Measurements from ENCODE around the gene FMN2. TPM values are rescaled to one million over a fixed set of nuclear protein-coding genes. Genes with fewer than 3 reads are reported as not detected.

Gene FMN2
- total RNA-seq, 1 donor from 2014 or later = not detected

DNA sequence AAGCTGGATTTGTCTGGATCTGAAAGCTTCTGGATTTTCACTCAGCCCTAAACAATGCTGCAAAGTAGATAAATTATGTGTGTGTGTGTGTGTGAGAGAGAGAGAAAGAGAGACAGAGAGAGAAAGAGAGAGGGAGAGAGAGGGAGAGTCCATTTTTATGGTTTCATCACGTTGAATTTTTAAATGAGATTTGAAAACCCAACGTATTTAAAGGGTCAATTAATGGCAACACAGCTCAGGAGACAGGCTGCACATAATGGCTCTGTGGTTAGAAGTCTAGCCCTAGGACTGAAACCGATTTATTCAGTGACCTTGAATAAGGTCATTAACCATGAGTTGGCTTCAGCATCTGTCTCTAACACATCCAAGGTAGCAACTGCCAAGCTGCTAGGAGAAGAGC lies 35.3 kb upstream of the FMN2 start:
- DNase-seq = no peak
- peaks cover 9% of the 10 kb centered on the region for H3K27me3 ChIP-seq (ENCODE audit: low read depth)
- H3K9me3 ChIP-seq (replicated peaks) = no peaks in the 10 kb centered on the region
- H3K27ac ChIP-seq (replicated peaks) = no peak overlapping the region
- H3K4me1 ChIP-seq = no peaks in the 10 kb centered on the region
- intact Hi-C loops (cut with micrococcal nuclease) = no loop called here
- TF ChIP-seq, protein P1, sequence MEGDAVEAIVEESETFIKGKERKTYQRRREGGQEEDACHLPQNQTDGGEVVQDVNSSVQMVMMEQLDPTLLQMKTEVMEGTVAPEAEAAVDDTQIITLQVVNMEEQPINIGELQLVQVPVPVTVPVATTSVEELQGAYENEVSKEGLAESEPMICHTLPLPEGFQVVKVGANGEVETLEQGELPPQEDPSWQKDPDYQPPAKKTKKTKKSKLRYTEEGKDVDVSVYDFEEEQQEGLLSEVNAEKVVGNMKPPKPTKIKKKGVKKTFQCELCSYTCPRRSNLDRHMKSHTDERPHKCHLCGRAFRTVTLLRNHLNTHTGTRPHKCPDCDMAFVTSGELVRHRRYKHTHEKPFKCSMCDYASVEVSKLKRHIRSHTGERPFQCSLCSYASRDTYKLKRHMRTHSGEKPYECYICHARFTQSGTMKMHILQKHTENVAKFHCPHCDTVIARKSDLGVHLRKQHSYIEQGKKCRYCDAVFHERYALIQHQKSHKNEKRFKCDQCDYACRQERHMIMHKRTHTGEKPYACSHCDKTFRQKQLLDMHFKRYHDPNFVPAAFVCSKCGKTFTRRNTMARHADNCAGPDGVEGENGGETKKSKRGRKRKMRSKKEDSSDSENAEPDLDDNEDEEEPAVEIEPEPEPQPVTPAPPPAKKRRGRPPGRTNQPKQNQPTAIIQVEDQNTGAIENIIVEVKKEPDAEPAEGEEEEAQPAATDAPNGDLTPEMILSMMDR (IDR thresholded peaks at IDR 0.05; ENCODE audit: borderline replicate concordance) = no peak
- no peak overlapping the region for H3K4me3 ChIP-seq
- H3K36me3 ChIP-seq = no peaks in the 10 kb centered on the region

DNA sequence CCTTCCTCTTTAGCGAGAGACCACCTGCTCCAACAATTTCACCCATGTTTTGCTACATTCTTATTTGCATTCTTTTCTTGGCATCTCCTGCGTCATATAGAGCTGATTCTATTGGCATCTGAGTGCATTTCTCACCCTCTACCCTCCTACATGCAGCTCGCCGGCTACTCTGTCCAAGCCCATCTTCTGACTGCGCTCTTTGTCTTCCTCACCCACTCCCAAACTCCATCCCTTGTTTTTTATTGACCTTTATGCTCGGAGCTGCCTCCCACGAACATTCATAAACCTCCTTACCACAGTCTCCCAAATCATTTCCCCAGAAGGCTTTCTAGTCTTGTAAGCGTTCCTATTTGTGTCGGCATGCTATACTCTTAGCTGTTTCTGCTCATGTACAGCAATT lies 33.6 kb upstream of the FMN2 start:
- Histone ChIP-seq H3K36me3 (no peaks in the 10 kb centered on the region), H3K4me1 (no peaks in the 10 kb centered on the region), H3K27me3 (ENCODE audit: low read depth) (peaks cover 9% of the 10 kb centered on the region), H3K9me3 (replicated peaks) (no peaks in the 10 kb centered on the region), H3K4me3 (no peak overlapping the region), H3K27ac (replicated peaks) (no peak overlapping the region)
- TF ChIP-seq, protein P1 (IDR thresholded peaks at IDR 0.05; ENCODE audit: borderline replicate concordance) = no peak
- intact Hi-C loops (cut with micrococcal nuclease) = no loop called here
- no peak for DNase-seq

DNA sequence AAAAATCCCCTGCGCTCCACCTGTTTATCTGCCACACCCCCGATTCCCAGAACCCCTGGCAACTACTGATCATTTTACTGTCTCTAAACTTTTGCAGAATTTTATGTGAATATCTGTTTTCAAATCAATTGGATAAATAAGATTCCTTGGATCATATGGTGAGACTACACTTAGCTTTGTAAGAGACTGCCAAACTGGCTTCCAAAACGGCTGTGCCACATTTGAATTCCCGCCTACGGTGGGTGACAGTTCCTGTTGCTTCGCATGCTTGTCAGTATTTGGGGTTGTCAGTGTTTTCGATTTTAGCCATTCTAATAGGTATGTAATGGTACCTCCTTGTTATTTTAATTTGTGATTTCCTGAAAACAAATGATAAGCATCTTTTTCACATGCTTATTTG lies 22.7 kb upstream of the FMN2 start:
- H3K36me3 ChIP-seq = no peaks in the 10 kb centered on the region
- no peaks in the 10 kb centered on the region for H3K4me1 ChIP-seq
- intact Hi-C loops (cut with micrococcal nuclease) = no loop called here
- no peaks in the 10 kb centered on the region for H3K9me3 ChIP-seq (replicated peaks)
- H3K4me3 ChIP-seq = no peak overlapping the region
- DNase-seq = no peak
- TF ChIP-seq, protein P1 (IDR thresholded peaks at IDR 0.05; ENCODE audit: borderline replicate concordance) = no peak
- no peak overlapping the region for H3K27ac ChIP-seq (replicated peaks)
- no peaks in the 10 kb centered on the region for H3K27me3 ChIP-seq (ENCODE audit: low read depth)

DNA sequence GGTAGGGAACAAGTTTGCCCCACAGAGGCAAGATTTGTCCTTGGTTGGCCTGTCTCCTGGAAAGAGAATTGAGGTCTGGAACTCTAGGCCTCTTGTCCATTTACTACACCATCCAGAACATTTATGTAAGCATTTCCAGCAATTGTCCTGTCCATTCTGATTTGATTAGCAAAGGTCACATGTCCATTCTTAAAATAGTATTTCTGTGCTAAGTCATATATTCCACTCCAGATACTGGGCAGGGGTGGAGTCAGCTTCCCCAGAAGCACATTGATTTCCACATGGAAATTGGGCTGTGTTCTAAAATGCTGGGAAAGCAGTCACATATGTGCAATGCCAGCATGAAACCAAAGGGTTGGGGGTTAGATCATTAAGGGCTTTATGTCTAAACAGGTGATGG lies 21.5 kb upstream of the FMN2 start:
- peak overlapping the region; percentile 28 for H3K27ac ChIP-seq (replicated peaks)

DNA sequence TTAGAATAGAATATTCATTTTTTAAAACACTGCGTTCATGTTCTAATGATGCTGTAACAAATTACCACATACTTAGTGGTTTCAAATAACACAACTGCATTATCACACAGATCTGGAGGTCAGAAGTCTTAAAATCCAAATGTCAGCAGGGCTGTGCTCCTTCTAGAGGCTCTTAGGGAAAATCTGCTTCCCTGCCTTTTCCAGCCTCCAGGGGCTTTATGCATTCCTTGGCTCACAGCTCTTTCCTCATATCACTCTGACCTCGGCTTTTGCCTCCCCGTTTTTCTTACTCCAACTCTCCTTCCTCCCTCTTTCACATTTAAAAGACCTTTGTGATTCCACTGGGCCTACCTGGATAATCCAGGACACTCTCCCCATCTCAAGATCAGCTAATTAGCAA lies 18.6 kb upstream of the FMN2 start:
- Histone ChIP-seq H3K36me3 (no peaks in the 10 kb centered on the region), H3K9me3 (replicated peaks) (no peaks in the 10 kb centered on the region), H3K4me1 (no peaks in the 10 kb centered on the region), H3K27me3 (ENCODE audit: low read depth) (no peaks in the 10 kb centered on the region), H3K27ac (replicated peaks) (no peak overlapping the region), H3K4me3 (no peak overlapping the region)
- TF ChIP-seq, protein P1 (IDR thresholded peaks at IDR 0.05; ENCODE audit: borderline replicate concordance) = no peak
- no peak for DNase-seq
- intact Hi-C loops (cut with micrococcal nuclease) = no loop called here

More for the DNA sequence above, 21.5 kb upstream of the FMN2 start:
- intact Hi-C loops (cut with micrococcal nuclease) = no loop called here
- TF ChIP-seq, protein P1 (IDR thresholded peaks at IDR 0.05; ENCODE audit: borderline replicate concordance) = no peak
- no peak overlapping the region for H3K4me3 ChIP-seq
- no peaks in the 10 kb centered on the region for H3K4me1 ChIP-seq
- no peaks in the 10 kb centered on the region for H3K36me3 ChIP-seq
- H3K27me3 ChIP-seq (ENCODE audit: low read depth) = no peaks in the 10 kb centered on the region
- H3K9me3 ChIP-seq (replicated peaks) = no peaks in the 10 kb centered on the region
- no peak for DNase-seq

DNA sequence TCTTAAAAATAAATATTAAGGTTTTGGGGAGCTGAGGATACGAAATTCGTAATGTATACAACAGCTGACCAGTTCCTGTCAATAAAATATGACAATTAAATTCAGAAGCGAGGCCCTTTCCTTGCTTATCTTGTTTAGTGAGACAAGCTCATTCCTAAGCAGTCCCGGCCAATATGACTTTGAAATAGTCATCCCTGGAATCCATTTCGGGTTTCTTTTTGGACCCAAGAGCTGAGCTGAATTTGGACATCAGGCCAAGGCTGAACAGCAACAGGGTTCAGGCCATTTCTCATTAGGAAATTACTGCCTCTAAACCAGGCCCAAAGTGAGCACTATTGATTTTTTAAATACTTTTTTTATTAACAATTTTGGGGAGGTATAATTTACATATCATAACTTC lies 17.3 kb upstream of the FMN2 start:
- Histone ChIP-seq H3K9me3 (replicated peaks) (peaks cover 3% of the 10 kb centered on the region), H3K27me3 (ENCODE audit: low read depth) (no peaks in the 10 kb centered on the region), H3K36me3 (no peaks in the 10 kb centered on the region), H3K27ac (replicated peaks) (no peak overlapping the region), H3K4me1 (no peaks in the 10 kb centered on the region), H3K4me3 (no peak overlapping the region)
- TF ChIP-seq, protein P1 (IDR thresholded peaks at IDR 0.05; ENCODE audit: borderline replicate concordance) = no peak
- intact Hi-C loops (cut with micrococcal nuclease) = no loop called here
- DNase-seq = no peak
